ENCODE results near the gene APOBEC3A.

GRCh38 chr22:38927033-38927781 lies 30.2 kb upstream of the APOBEC3A start:
- no peak for TF ChIP-seq EP300 (IDR thresholded peaks at IDR 0.05; ENCODE audit: borderline replicate concordance in 1 of 2, low read depth in 1 of 2, low read length in 1 of 2)
- TF ChIP-seq EZH2phosphoT487 (IDR thresholded peaks at IDR 0.05; ENCODE audit: borderline replicate concordance, low read depth): no peak
- peak; percentile 53 for TF ChIP-seq RAD21 (IDR thresholded peaks at IDR 0.05; ENCODE audit: low read length)
- no peak for TF ChIP-seq RXRA (IDR thresholded peaks at IDR 0.05; ENCODE audit: borderline replicate concordance, low read depth)
- TF ChIP-seq FOXJ3 (CRISPR knock-in tag; IDR thresholded peaks at IDR 0.05): no peak
- no peak for TF ChIP-seq IRF3 (IDR thresholded peaks at IDR 0.05; ENCODE audit: low read depth, low read length)
- TF ChIP-seq, protein P1, sequence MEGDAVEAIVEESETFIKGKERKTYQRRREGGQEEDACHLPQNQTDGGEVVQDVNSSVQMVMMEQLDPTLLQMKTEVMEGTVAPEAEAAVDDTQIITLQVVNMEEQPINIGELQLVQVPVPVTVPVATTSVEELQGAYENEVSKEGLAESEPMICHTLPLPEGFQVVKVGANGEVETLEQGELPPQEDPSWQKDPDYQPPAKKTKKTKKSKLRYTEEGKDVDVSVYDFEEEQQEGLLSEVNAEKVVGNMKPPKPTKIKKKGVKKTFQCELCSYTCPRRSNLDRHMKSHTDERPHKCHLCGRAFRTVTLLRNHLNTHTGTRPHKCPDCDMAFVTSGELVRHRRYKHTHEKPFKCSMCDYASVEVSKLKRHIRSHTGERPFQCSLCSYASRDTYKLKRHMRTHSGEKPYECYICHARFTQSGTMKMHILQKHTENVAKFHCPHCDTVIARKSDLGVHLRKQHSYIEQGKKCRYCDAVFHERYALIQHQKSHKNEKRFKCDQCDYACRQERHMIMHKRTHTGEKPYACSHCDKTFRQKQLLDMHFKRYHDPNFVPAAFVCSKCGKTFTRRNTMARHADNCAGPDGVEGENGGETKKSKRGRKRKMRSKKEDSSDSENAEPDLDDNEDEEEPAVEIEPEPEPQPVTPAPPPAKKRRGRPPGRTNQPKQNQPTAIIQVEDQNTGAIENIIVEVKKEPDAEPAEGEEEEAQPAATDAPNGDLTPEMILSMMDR (IDR thresholded peaks at IDR 0.05): peak; percentile 54
- no peak for TF ChIP-seq FOXM1 (IDR thresholded peaks at IDR 0.05; ENCODE audit: low read depth)
